H9 (cell line): ENCODE data around the gene ADAMTSL3. TPM values are rescaled to one million over a fixed set of nuclear protein-coding genes. Genes with fewer than 3 reads are reported as not detected.

ENCODE experiments used
- DNase-seq: peaks from one replicate; pipeline ENCODE4 v3.0.0-alpha.2; 2017
- H2AFZ ChIP-seq: one replicate; pipeline ENCODE4 v1.6.1; 2013; ENCODE audit warnings: mild to moderate bottlenecking, low read length, control low read depth, moderate library complexity
- H2AK5ac ChIP-seq: 2 replicates; pipeline ENCODE4 v1.6.1; 2013; ENCODE audit warnings: low read length, control low read depth, mixed read lengths; ENCODE audit not compliant: insufficient read length
- H2BK120ac ChIP-seq: one replicate; pipeline ENCODE4 v1.6.1; 2013; ENCODE audit warnings: low read depth, mild to moderate bottlenecking, low read length, control low read depth, inconsistent platforms; ENCODE audit not compliant: poor library complexity, severe bottlenecking
- H2BK12ac ChIP-seq: 2 replicates; pipeline ENCODE4 v1.6.1; 2013; ENCODE audit warnings: low read length, control low read depth, mixed read lengths, low read depth; ENCODE audit not compliant: insufficient read length
- H2BK15ac ChIP-seq: 2 replicates; pipeline ENCODE4 v1.6.1; 2013; ENCODE audit warnings: low read depth, low read length, control low read depth
- H2BK20ac ChIP-seq: one replicate; pipeline ENCODE4 v1.6.1; 2013; ENCODE audit warnings: low read depth, mild to moderate bottlenecking, low read length, control low read depth, inconsistent platforms; ENCODE audit not compliant: poor library complexity, severe bottlenecking
- H2BK5ac ChIP-seq: 2 replicates; pipeline ENCODE4 v1.6.1; 2013; ENCODE audit warnings: low read length, control low read depth, mixed read lengths; ENCODE audit not compliant: insufficient read length
- H3K14ac ChIP-seq: 2 replicates; pipeline ENCODE4 v1.6.1; 2013; ENCODE audit warnings: low read length, control low read depth; ENCODE audit not compliant: insufficient read depth
- H3K18ac ChIP-seq: 2 replicates; pipeline ENCODE4 v1.6.1; 2013; ENCODE audit warnings: low read depth, mild to moderate bottlenecking, mixed read lengths, low read length, control low read depth; ENCODE audit not compliant: insufficient read length
- H3K23ac ChIP-seq: 2 replicates; pipeline ENCODE4 v1.6.1; 2013; ENCODE audit warnings: low read length, control low read depth, mixed read lengths, low read depth; ENCODE audit not compliant: insufficient read length
- H3K23me2 ChIP-seq: 2 replicates; pipeline ENCODE4 v1.6.1; 2013; ENCODE audit warnings: low read depth, mild to moderate bottlenecking, mixed read lengths, low read length, control low read depth; ENCODE audit not compliant: insufficient read length, poor library complexity, severe bottlenecking
- H3K27ac ChIP-seq: 2 replicates; pipeline ENCODE4 v1.5.1; 2013; ENCODE audit warnings: low read length, control low read depth, mixed read lengths, low read depth; ENCODE audit not compliant: insufficient read length
- H3K27me3 ChIP-seq: 2 replicates; pipeline ENCODE4 v1.6.1; 2013; ENCODE audit warnings: low read length, control low read depth, inconsistent platforms; ENCODE audit not compliant: insufficient read depth
- H3K4ac ChIP-seq: 2 replicates; pipeline ENCODE4 v1.6.1; 2013; ENCODE audit warnings: low read depth, mild to moderate bottlenecking, control low read depth, inconsistent platforms, low read length, moderate library complexity
- H3K4me1 ChIP-seq: 2 replicates; pipeline ENCODE4 v1.6.1; 2013; ENCODE audit warnings: low read length, control low read depth, inconsistent platforms; ENCODE audit not compliant: insufficient read depth
- H3K4me2 ChIP-seq: 2 replicates; pipeline ENCODE4 v1.6.1; 2013; ENCODE audit warnings: low read length, control low read depth, mixed read lengths; ENCODE audit not compliant: insufficient read length, insufficient read depth
- H3K56ac ChIP-seq: 2 replicates; pipeline ENCODE4 v1.6.1; 2013; ENCODE audit warnings: low read depth, mild to moderate bottlenecking, mixed read lengths, low read length, control low read depth; ENCODE audit not compliant: insufficient read length
- H3K79me1 ChIP-seq: 2 replicates; pipeline ENCODE4 v1.6.1; 2013; ENCODE audit warnings: low read depth, mild to moderate bottlenecking, moderate library complexity, low read length, control low read depth, inconsistent platforms; ENCODE audit not compliant: insufficient read depth, poor library complexity, severe bottlenecking
- H3K79me2 ChIP-seq: 2 replicates; pipeline ENCODE4 v1.6.1; 2013; ENCODE audit warnings: low read length, control low read depth, inconsistent platforms; ENCODE audit not compliant: insufficient read depth
- H3K9ac ChIP-seq: 2 replicates; pipeline ENCODE4 v1.6.1; 2013; ENCODE audit warnings: low read length, control low read depth, mixed read lengths; ENCODE audit not compliant: insufficient read length; ENCODE audit errors: extremely low read depth
- H3K9me3 ChIP-seq: one replicate; pipeline ENCODE4 v1.6.1; 2013; ENCODE audit warnings: low read depth, low read length, inconsistent platforms; ENCODE audit not compliant: control insufficient read depth
- H3T11ph ChIP-seq: one replicate; pipeline ENCODE4 v1.6.1; 2013; ENCODE audit warnings: mild to moderate bottlenecking, low read length, control low read depth, inconsistent platforms
- H4K20me1 ChIP-seq: one replicate; pipeline ENCODE4 v1.6.1; 2013; ENCODE audit not compliant: control insufficient read depth, insufficient read length, insufficient read depth
- H4K5ac ChIP-seq: 2 replicates; pipeline ENCODE4 v1.6.1; 2013; ENCODE audit warnings: low read depth, mild to moderate bottlenecking, mixed read lengths, low read length, control low read depth; ENCODE audit not compliant: insufficient read length
- H4K8ac ChIP-seq: replicated peaks from 2 replicates; pipeline ENCODE4 v1.6.1; 2013; ENCODE audit warnings: low read length, control low read depth, mixed read lengths, low read depth; ENCODE audit not compliant: insufficient read length
- H4K91ac ChIP-seq: 2 replicates; pipeline ENCODE4 v1.6.1; 2013; ENCODE audit warnings: low read depth, mild to moderate bottlenecking, moderate library complexity, mixed read lengths, low read length, control low read depth; ENCODE audit not compliant: insufficient read length
- H3K27ac Mint-ChIP-seq, 3 experiments: 2 replicates in 2 of 3; 3 replicates in 1 of 3; pipeline ENCODE4 v1.8.0; 2020 to 2021; ENCODE audit warnings: mixed read lengths in 3 of 3, mild to moderate bottlenecking in 1 of 3, moderate library complexity in 1 of 3
- H3K27me3 Mint-ChIP-seq: 2 replicates; pipeline ENCODE4 v1.8.0; 2021; ENCODE audit warnings: low read depth, mild to moderate bottlenecking, moderate library complexity, mixed read lengths
- H3K36me3 Mint-ChIP-seq, 3 experiments: 2 replicates in 2 of 3; 3 replicates in 1 of 3; pipeline ENCODE4 v1.8.0; 2020 to 2021; ENCODE audit warnings: low read depth in 3 of 3, mixed read lengths in 3 of 3; ENCODE audit not compliant: insufficient read depth in 1 of 3
- H3K4me1 Mint-ChIP-seq, 2 experiments: 2 replicates each; pipeline ENCODE4 v1.8.0; 2020; ENCODE audit warnings: mixed read lengths in 2 of 2
- H3K4me3 Mint-ChIP-seq, 2 experiments: 2 replicates in 1 of 2; 3 replicates in 1 of 2; pipeline ENCODE4 v1.8.0; 2020 to 2021; ENCODE audit warnings: mild to moderate bottlenecking in 2 of 2, mixed read lengths in 2 of 2, moderate library complexity in 1 of 2
- H3K9me3 Mint-ChIP-seq, 2 experiments: 2 replicates in 1 of 2; 3 replicates in 1 of 2; pipeline ENCODE4 v1.8.0; 2020; ENCODE audit warnings: mild to moderate bottlenecking in 2 of 2, mixed read lengths in 2 of 2, moderate library complexity in 1 of 2
- CTCF ChIP-seq: fragments of 200-600 bp; sonication (generic); conservative IDR thresholded peaks from 3 replicates; pipeline ENCODE4 v1.8.0; 2021; ENCODE audit warnings: antibody characterized with exemption, mild to moderate bottlenecking
- WGBS: extraction: QIAGEN DNeasy Blood & Tissue Kit; methylation state at CpG from one replicate; pipeline ENCODE4 v1.1.7; 2013; ENCODE audit warnings: missing lambda C conversion rate, low lambda C conversion rate, mixed read lengths; ENCODE audit not compliant: insufficient read length; ENCODE audit errors: extremely low coverage; 5-methylcytosine and 5-hydroxymethylcytosine counted together
- total RNA-seq: library from RNA; stranded (reverse); gene quantifications from 2 replicates; pipeline ENCODE4 v1.2.1, GENCODE V29; 2021

ADAMTSL3 gene
- total RNA-seq, 1 experiment from 2014 or later: 0.39 TPM

GRCh38 chr15:83956887-83957286 is 303.0 kb downstream of the ADAMTSL3 start:
- H2BK20ac ChIP-seq: no peak overlapping the region
- H4K20me1 ChIP-seq: no peaks in the 10 kb centered on the region
- H2BK120ac ChIP-seq: no peak overlapping the region
- H3K9me3 ChIP-seq: no peaks in the 10 kb centered on the region
- H4K8ac ChIP-seq: no peak overlapping the region
- H3K23me2 ChIP-seq: no peaks in the 10 kb centered on the region
- H3K27me3 Mint-ChIP-seq: no peaks in the 10 kb centered on the region
- H3K27me3 ChIP-seq: no peaks in the 10 kb centered on the region
- H2AFZ ChIP-seq: no peak overlapping the region
- H3K4me2 ChIP-seq: no peak overlapping the region
- H3K27ac ChIP-seq: no peak overlapping the region
- H3K9me3 Mint-ChIP-seq: peaks cover 0 to 2% of the 10 kb centered on the region in 2 experiments; a peak in 2 of 5 replicates
- no peak overlapping the region for H3K18ac ChIP-seq
- no peak overlapping the region for H2BK5ac ChIP-seq
- no peaks in the 10 kb centered on the region for H3K79me1 ChIP-seq
- no peak overlapping the region for H3K56ac ChIP-seq
- H3K36me3 Mint-ChIP-seq: no peaks in the 10 kb centered on the region
- no peak overlapping the region for H4K5ac ChIP-seq
- no peak overlapping the region for H3K4ac ChIP-seq
- H3K4me3 Mint-ChIP-seq: no peak overlapping the region
- no peaks in the 10 kb centered on the region for H3K79me2 ChIP-seq
- H3T11ph ChIP-seq: no peak overlapping the region
- H2AK5ac ChIP-seq: no peak overlapping the region
- H3K9ac ChIP-seq: no peak overlapping the region
- no peak overlapping the region for H3K27ac Mint-ChIP-seq
- no peak overlapping the region for H3K14ac ChIP-seq
- H3K23ac ChIP-seq: no peak overlapping the region
- DNase-seq: no peak
- H2BK15ac ChIP-seq: no peak overlapping the region
- H3K4me1 Mint-ChIP-seq: peaks cover 5 to 16% of the 10 kb centered on the region in 2 experiments; a peak in 3 of 4 replicates
- no peak for TF ChIP-seq CTCF
- H4K91ac ChIP-seq: no peak overlapping the region
- no CpG with 5 or more reads among the region's 4 CpGs for WGBS
- H3K4me1 ChIP-seq: no peaks in the 10 kb centered on the region
- no peak overlapping the region for H2BK12ac ChIP-seq
